DND-41 (cell line): ENCODE results near the gene MACF1.

Experiments used
- ATAC-seq: fragments of 200-7000 bp; cut with Tn5 transposase; 3 replicates; pipeline ENCODE4 v1.9.1; 2021; ENCODE audit warnings: low read depth; ENCODE audit not compliant: insufficient read depth
- DNase-seq: peaks from one replicate; pipeline ENCODE4 v3.0.0-alpha.2; 2020
- H2AFZ ChIP-seq: 2 replicates; pipeline ENCODE4 v1.6.0; 2012; ENCODE audit warnings: low read depth, low read length
- H3K27ac ChIP-seq: 2 replicates; pipeline ENCODE4 v1.5.1; 2012; ENCODE audit warnings: low read length, inconsistent platforms
- H3K27me3 ChIP-seq: fragments of 200-600 bp; sonication (generic); 2 replicates; pipeline ENCODE4 v1.6.0; 2012; ENCODE audit warnings: low read length, mild to moderate bottlenecking, inconsistent platforms; ENCODE audit not compliant: insufficient read depth, poor library complexity
- H3K36me3 ChIP-seq: 2 replicates; pipeline ENCODE4 v1.5.1; 2012; ENCODE audit warnings: low read length, inconsistent platforms; ENCODE audit not compliant: insufficient read depth
- H3K4me1 ChIP-seq: 2 replicates; pipeline ENCODE4 v1.5.1; 2012; ENCODE audit warnings: mild to moderate bottlenecking, low read length; ENCODE audit not compliant: insufficient read depth
- H3K4me2 ChIP-seq: 2 replicates; pipeline ENCODE4 v1.6.0; 2012; ENCODE audit warnings: mild to moderate bottlenecking, moderate library complexity, low read length, inconsistent platforms; ENCODE audit not compliant: insufficient read depth
- H3K4me3 ChIP-seq, 2 experiments: fragments of 200-600 bp in 1 of 2; shearing (Covaris generic) in 1 of 2; 2 replicates each; pipeline ENCODE4 v1.5.1; 2012 to 2016; ENCODE audit warnings: inconsistent platforms in 2 of 2, low read length in 2 of 2, mild to moderate bottlenecking in 2 of 2, low read depth in 1 of 2, moderate library complexity in 1 of 2
- H3K79me2 ChIP-seq: 2 replicates; pipeline ENCODE4 v1.6.0; 2012; ENCODE audit warnings: low read length, inconsistent platforms; ENCODE audit not compliant: insufficient read depth
- H3K9ac ChIP-seq: 2 replicates; pipeline ENCODE4 v1.6.0; 2012; ENCODE audit warnings: low read depth, mild to moderate bottlenecking, inconsistent platforms, low read length, moderate library complexity
- H3K9me3 ChIP-seq: 2 replicates; pipeline ENCODE4 v1.5.1; 2012; ENCODE audit warnings: low read length, moderate library complexity, mild to moderate bottlenecking, inconsistent platforms; ENCODE audit not compliant: insufficient read depth, severe bottlenecking
- H4K20me1 ChIP-seq: 2 replicates; pipeline ENCODE4 v1.6.0; 2012; ENCODE audit warnings: low read length; ENCODE audit not compliant: insufficient read depth
- EZH2 ChIP-seq: IDR thresholded peaks from 3 replicates; pipeline ENCODE4 v1.6.1; 2012; ENCODE audit warnings: borderline replicate concordance, low read depth, mild to moderate bottlenecking, moderate library complexity, low read length, inconsistent platforms; ENCODE audit not compliant: severe bottlenecking
- TF ChIP-seq, protein P1 (sequence below): IDR thresholded peaks from 2 replicates; pipeline ENCODE4 v1.5.1; 2012; ENCODE audit warnings: borderline replicate concordance, low read length, moderate library complexity, mild to moderate bottlenecking; ENCODE audit not compliant: poor library complexity, severe bottlenecking; ENCODE audit errors: extremely low read depth

Gene MACF1

DNA sequence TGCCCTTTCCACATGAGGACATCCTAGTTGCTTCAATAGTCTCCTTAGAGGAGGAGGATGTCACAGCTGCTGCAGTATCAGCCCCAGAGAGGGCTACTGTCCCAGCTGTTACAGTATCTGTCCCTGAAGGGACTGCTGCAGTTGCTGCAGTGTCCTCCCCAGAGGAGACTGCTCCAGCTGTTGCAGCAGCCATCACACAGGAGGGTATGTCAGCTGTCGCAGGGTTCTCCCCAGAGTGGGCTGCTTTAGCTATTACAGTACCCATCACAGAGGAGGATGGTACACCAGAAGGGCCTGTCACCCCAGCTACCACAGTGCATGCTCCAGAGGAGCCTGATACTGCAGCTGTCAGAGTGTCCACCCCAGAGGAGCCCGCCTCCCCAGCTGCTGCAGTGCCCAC is 208.4 kb downstream of the MACF1 start:
- peak overlapping the region; percentile 42; the same call in 1 of the 2 replicates for H3K27ac ChIP-seq
- DNase-seq (no peak), ATAC-seq (no peak)
- H3K9me3 ChIP-seq = no peaks in the 10 kb centered on the region
- no peak overlapping the region for H2AFZ ChIP-seq
- peak overlapping the region; percentile 96; the same call in 1 of the 2 replicates for H3K4me2 ChIP-seq
- TF ChIP-seq, protein P1, sequence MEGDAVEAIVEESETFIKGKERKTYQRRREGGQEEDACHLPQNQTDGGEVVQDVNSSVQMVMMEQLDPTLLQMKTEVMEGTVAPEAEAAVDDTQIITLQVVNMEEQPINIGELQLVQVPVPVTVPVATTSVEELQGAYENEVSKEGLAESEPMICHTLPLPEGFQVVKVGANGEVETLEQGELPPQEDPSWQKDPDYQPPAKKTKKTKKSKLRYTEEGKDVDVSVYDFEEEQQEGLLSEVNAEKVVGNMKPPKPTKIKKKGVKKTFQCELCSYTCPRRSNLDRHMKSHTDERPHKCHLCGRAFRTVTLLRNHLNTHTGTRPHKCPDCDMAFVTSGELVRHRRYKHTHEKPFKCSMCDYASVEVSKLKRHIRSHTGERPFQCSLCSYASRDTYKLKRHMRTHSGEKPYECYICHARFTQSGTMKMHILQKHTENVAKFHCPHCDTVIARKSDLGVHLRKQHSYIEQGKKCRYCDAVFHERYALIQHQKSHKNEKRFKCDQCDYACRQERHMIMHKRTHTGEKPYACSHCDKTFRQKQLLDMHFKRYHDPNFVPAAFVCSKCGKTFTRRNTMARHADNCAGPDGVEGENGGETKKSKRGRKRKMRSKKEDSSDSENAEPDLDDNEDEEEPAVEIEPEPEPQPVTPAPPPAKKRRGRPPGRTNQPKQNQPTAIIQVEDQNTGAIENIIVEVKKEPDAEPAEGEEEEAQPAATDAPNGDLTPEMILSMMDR = no peak
- no peak for TF ChIP-seq EZH2
- no peaks in the 10 kb centered on the region for H3K27me3 ChIP-seq
- peaks cover 72% of the 10 kb centered on the region for H3K4me1 ChIP-seq
- H3K9ac ChIP-seq = no peak overlapping the region
- peak overlapping the region in 1 of 2 experiments; percentile 31; a peak in 1 of 4 replicates for H3K4me3 ChIP-seq
- peaks cover 53% of the 10 kb centered on the region for H4K20me1 ChIP-seq
- H3K36me3 ChIP-seq = peaks cover 49% of the 10 kb centered on the region
- H3K79me2 ChIP-seq = peaks cover 87% of the 10 kb centered on the region

DNA sequence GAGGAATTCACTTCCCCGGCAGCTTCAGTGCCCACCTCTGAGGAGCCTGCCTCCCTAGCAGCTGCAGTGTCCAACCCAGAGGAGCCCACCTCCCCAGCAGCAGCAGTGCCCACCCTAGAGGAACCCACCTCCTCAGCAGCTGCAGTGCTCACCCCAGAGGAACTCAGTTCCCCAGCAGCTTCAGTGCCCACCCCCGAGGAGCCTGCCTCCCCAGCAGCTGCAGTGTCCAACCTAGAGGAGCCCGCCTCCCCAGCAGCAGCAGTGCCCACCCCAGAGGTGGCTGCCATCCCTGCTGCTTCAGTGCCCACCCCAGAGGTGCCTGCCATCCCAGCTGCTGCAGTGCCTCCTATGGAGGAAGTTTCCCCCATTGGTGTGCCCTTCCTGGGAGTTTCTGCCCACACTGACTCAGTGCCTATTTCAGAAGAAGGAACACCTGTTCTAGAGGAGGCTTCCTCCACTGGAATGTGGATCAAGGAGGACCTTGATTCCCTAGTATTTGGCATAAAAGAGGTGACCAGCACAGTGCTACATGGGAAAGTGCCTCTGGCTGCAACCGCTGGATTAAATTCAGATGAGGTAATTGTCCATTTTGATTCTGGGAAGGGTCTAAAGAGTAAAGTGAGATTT is 209.5 kb downstream of the MACF1 start:
- H3K4me2 ChIP-seq = peak overlapping the region; percentile 56
- H4K20me1 ChIP-seq = peaks cover 53% of the 10 kb centered on the region
- TF ChIP-seq, protein P1 = no peak
- no peak for TF ChIP-seq EZH2
- peak overlapping the region; percentile 45; the same call in 1 of the 2 replicates for H3K27ac ChIP-seq
- H3K4me1 ChIP-seq = peaks cover 72% of the 10 kb centered on the region
- H3K79me2 ChIP-seq = peaks cover 89% of the 10 kb centered on the region
- peak overlapping the region in 1 of 2 experiments; percentile 9; a peak in 1 of 4 replicates for H3K4me3 ChIP-seq
- no peaks in the 10 kb centered on the region for H3K27me3 ChIP-seq
- ATAC-seq (no peak), DNase-seq (no peak)
- H3K9ac ChIP-seq = 0 out of 2 replicates have a peak overlapping the region, but pooled peaks have one; percentile 11
- H2AFZ ChIP-seq = no peak overlapping the region
- H3K9me3 ChIP-seq = no peaks in the 10 kb centered on the region
- H3K36me3 ChIP-seq = peaks cover 49% of the 10 kb centered on the region

DNA sequence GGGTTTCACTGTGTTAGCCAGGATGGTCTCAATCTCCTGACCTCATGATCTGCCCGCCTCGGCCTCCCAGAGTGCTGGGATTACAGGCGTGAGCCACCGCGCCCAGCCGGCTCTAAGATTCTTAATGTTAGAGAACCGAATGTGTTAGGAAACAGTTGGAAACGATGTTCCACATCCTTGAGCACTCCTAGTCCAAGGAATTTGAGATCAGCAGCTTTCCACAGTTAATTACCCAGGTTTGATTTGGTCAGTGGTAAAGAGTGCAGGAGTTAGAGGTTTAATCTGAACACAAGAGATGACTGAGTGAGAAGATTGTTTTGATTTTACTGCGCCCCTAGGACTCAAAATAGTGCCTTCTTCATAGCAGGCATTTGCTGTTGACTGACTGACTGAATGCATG is 211.1 kb downstream of the MACF1 start:
- TF ChIP-seq, protein P1 = no peak
- no peak for TF ChIP-seq EZH2
- H3K36me3 ChIP-seq = peaks cover 51% of the 10 kb centered on the region

More for the DNA sequence above, 211.1 kb downstream of the MACF1 start:
- Histone ChIP-seq H2AFZ (no peak overlapping the region), H3K9ac (no peak overlapping the region), H3K4me2 (peak overlapping the region; percentile 43; the same call in 1 of the 2 replicates), H3K27me3 (no peaks in the 10 kb centered on the region), H3K4me3 (no peak overlapping the region), H3K79me2 (peaks cover 85% of the 10 kb centered on the region), H3K9me3 (no peaks in the 10 kb centered on the region), H3K27ac (no peak overlapping the region), H3K4me1 (peaks cover 61% of the 10 kb centered on the region), H4K20me1 (peaks cover 49% of the 10 kb centered on the region)
- ATAC-seq = no peak
- DNase-seq = no peak
